Coronary artery (tissue), 2 donors: ENCODE measurements around the gene SLC16A7.

Experiments
- DNase-seq: peaks from one replicate; pipeline ENCODE4 v3.0.0-alpha.2; 2017; ENCODE audit warnings: low spot score
- H3K27ac ChIP-seq, 2 donors: fragments of 200-600 bp; sonication (generic); one replicate each; pipeline ENCODE4 v1.5.1; 2016 to 2019
- H3K4me3 ChIP-seq: fragments of 200-600 bp; sonication (generic); 2 replicates; pipeline ENCODE4 v1.5.1; 2016; ENCODE audit warnings: mild to moderate bottlenecking, moderate library complexity
- TF ChIP-seq, protein P1 (sequence below): fragments of 200-600 bp; sonication (generic); IDR thresholded peaks from one replicate; pipeline ENCODE4 v1.5.1; 2019; ENCODE audit warnings: antibody characterized with exemption

The SLC16A7 gene

DNA sequence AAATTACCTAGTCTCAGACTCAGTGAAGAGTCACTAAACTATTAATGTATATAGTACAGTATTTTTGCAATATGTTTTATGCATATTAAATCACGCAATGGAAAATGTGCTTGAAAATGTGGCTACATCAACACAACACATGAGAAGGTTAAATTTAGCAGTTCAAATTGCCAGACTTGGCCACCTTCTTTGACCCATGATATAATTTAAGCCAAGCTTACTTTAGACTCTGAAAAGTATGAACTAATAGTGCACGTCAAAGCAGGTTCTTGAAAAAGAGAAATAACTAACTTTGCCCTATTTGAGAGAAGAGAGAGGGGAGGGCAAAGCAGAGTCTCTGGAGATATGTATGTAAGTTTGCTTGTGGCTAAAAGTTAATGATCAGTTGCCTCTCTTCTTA, 68.7 kb downstream of the SLC16A7 start:
- H3K27ac ChIP-seq: no peak overlapping the region
- H3K4me3 ChIP-seq: no peak overlapping the region
- TF ChIP-seq, protein P1, sequence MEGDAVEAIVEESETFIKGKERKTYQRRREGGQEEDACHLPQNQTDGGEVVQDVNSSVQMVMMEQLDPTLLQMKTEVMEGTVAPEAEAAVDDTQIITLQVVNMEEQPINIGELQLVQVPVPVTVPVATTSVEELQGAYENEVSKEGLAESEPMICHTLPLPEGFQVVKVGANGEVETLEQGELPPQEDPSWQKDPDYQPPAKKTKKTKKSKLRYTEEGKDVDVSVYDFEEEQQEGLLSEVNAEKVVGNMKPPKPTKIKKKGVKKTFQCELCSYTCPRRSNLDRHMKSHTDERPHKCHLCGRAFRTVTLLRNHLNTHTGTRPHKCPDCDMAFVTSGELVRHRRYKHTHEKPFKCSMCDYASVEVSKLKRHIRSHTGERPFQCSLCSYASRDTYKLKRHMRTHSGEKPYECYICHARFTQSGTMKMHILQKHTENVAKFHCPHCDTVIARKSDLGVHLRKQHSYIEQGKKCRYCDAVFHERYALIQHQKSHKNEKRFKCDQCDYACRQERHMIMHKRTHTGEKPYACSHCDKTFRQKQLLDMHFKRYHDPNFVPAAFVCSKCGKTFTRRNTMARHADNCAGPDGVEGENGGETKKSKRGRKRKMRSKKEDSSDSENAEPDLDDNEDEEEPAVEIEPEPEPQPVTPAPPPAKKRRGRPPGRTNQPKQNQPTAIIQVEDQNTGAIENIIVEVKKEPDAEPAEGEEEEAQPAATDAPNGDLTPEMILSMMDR: no peak
- no peak for DNase-seq

DNA sequence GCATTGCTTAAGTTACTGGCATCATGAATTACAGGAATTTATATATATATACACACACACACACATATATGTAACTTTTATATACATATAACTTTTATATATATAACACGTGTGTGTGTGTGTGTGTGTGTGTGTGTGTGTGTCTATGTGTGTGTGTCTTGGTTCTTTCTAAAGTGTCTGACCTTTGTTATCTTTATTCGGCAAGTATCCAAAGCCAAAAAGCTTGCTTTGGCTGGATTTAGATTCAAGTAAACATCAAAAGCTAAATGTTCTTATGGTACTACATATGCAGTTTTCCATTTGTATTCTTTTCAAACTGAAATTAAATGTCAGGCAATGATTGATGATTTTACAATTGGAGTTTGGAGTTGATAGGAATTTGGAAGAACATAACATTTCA, 69.9 kb downstream of the SLC16A7 start:
- DNase-seq: no peak
- Histone ChIP-seq H3K4me3 (no peak overlapping the region), H3K27ac (no peak overlapping the region)
- TF ChIP-seq, protein P1: no peak

DNA sequence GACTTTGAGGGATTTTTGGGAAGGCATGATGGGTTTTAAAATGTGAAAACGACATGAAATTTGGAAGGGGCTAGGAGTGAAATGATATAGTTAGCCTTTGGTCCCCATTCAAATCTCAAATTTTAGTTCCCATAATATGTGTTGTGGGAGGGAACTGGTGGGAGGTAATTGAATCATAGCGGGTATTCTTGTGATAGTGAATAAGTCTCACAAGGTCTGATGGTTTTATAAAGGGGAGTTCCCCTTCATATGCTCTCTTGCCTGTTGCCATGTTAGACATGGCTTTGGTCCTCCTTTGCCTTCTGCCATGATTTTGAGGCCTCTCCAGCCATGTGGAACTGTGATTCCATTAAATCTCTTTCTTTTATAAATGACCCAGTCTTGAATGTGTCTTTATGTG, 72.8 kb downstream of the SLC16A7 start:
- Histone ChIP-seq H3K4me3 (no peak overlapping the region), H3K27ac (no peak overlapping the region)
- TF ChIP-seq, protein P1: no peak
- DNase-seq: no peak

DNA sequence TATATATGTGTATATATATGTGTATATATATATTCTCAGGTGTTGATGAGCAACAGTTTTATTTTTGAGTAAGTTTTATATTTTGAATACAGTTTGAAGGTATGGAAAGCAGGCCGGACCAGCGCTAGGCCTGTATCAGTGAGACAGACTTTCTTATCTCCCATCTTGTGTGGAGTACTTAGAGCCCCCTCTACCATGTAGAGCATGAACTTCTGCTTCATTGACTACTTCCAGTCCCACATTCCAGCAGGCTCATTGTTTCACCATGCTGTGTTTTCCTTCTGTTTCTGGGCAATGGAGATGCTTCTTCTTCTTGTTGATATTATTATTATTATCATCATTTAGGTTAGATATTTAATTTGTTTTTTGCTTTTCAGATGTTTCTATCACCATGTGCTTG, 76.4 kb downstream of the SLC16A7 start:
- TF ChIP-seq, protein P1: no peak
- Histone ChIP-seq H3K27ac (no peak overlapping the region), H3K4me3 (no peak overlapping the region)
- no peak for DNase-seq

DNA sequence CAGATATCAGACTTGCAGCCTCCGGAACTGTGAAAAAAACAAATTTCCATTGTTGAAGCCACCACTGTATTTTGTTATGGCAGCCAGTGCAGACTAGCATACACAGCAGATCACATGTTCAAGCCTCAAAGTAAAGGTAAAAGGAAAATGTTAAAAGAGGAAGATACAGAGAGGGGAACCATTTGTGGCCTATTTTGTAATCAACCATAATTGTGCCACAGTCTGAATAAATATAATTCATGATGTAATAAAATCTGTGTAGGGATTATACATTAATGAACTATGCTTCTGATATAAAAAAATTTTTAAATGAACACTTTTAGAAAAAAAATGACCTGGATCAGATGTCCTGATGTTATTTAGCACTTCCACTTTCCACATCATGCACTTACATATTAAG, 79.6 kb downstream of the SLC16A7 start:
- TF ChIP-seq, protein P1: no peak
- Histone ChIP-seq H3K27ac (no peak overlapping the region), H3K4me3 (no peak overlapping the region)
- no peak for DNase-seq

DNA sequence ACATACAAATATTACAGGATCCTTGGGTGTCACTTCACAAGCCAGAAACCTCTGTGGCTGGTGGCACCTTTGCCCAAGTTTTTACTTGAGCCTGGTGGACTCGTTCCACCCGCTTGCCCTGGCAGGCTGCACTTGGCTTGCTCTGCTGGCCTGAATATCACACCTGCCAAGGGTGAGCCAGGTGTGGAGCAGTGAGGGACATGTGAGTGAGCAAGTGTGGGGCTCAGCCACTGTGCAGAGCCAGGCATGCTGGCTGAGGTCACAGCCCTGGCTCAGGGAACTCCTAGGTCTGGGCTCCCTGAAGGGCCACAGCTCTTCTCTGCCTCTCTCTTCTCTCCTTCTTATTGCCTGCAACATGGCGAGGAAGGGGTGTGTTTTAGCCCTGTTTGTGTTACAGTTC, 82.0 kb downstream of the SLC16A7 start:
- TF ChIP-seq, protein P1: no peak
- DNase-seq: no peak
- Histone ChIP-seq H3K4me3 (no peak overlapping the region), H3K27ac (no peak overlapping the region)

DNA sequence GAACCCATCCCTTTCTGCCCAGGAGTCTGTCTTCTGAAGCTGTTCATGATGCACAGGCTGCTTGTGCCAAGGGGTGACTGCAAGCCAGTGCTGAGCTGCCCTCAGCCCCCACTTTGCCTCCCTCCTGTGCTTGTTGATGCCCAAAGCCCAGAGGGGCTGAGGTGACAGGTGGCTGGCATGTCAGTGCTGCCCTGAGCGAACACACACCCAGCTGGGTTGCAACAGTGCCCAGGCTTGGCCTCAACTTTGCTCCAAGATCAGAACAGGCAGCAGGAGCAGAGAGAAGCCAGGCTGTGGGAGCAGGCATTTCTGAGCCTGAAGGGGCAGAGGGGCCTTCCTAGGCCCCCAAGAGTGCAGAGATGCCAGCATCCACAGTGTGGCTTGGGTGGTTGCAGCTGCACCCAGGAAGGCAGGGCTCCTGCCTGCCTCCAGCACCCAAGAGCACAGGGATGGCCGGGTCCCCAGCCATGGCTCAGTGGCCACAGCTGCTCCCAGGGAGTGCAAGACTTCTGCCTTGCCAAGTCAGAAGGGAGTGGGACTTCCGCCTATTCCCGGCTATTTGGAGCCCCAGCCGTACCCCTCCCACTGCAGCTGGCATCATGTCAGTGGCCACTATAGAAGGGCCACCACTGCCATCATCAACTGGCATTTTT, 83.1 kb downstream of the SLC16A7 start:
- no peak for DNase-seq
- TF ChIP-seq, protein P1: no peak
- Histone ChIP-seq H3K4me3 (no peak overlapping the region), H3K27ac (no peak overlapping the region)
